Erythroblast (primary cell): ENCODE measurements around the gene TCAP.

Experiments used
- DNase-seq, 2 experiments: peaks; one replicate each; lab custom pipeline; 2025; lab: John Stamatoyannopoulos, UW
- GATA1 ChIP-seq: IDR thresholded peaks from 2 replicates; pipeline ENCODE4 v1.6.1; 2011; ENCODE audit warnings: low read depth, mild to moderate bottlenecking, control low read depth, low read length, moderate library complexity
- POLR2A ChIP-seq: IDR thresholded peaks from 2 replicates; pipeline ENCODE4 v1.6.1; 2011; ENCODE audit warnings: mild to moderate bottlenecking, low read length

TCAP gene

GRCh38 chr17:39700148-39700987 lies 35.2 kb downstream of the TCAP start:
- no peak for DNase-seq
- TF ChIP-seq GATA1 (no peak), POLR2A (no peak)

- TF ChIP-seq GATA1, result no peak
- no peak for TF ChIP-seq POLR2A
- no peak for DNase-seq
These were observed 36.0 kb downstream of the TCAP start for GRCh38 chr17:39701012-39701783.

DNA sequence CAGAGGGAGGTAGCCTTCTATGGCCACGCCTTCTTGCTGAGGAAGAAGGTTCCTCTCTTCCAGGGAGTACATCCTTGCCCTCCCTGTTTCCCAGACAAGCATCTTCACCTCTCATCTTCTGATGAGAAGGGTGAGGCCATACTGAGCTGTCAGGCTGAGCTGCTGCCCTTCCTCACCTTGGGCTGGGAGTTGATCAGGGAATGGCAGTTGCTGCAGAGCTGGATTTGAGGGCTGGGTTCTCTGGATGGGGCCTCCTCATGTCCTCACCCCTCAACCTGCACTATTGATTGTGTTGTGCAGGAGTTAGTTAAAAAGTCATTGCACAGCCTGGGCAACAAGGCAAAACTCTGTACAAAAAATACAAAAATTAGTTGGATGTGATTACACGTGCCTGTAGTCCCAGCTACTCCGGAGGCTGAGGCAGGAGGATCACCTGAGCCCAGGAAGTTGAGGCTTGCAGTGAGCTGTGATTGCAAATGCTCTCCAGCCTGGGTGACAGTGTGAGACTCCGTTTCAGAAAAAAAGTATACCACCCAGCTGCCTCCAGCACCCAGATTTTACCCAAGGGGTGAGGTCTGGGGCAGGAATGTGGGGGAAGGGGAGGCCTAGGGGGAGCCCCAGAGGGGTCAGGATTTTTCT lies 36.8 kb downstream of the TCAP start:
- DNase-seq, result no peak
- no peak for TF ChIP-seq POLR2A
- TF ChIP-seq GATA1, result no peak

- no peak for TF ChIP-seq POLR2A
- TF ChIP-seq GATA1, result no peak
- DNase-seq, result no peak
These were observed 38.0 kb downstream of the TCAP start for GRCh38 chr17:39702901-39703893.

GRCh38 chr17:39703913-39704312 lies 38.8 kb downstream of the TCAP start:
- TF ChIP-seq POLR2A (no peak), GATA1 (no peak)
- no peak for DNase-seq

- DNase-seq, result no peak
- TF ChIP-seq POLR2A, result no peak
- no peak for TF ChIP-seq GATA1
These were observed 39.8 kb downstream of the TCAP start for GRCh38 chr17:39704821-39705551.

GRCh38 chr17:39705786-39706348 lies 40.7 kb downstream of the TCAP start:
- TF ChIP-seq GATA1, result no peak
- no peak for TF ChIP-seq POLR2A
- DNase-seq, result no peak

GRCh38 chr17:39706383-39706782 lies 41.2 kb downstream of the TCAP start:
- TF ChIP-seq GATA1 (no peak), POLR2A (no peak)
- no peak for DNase-seq

DNA sequence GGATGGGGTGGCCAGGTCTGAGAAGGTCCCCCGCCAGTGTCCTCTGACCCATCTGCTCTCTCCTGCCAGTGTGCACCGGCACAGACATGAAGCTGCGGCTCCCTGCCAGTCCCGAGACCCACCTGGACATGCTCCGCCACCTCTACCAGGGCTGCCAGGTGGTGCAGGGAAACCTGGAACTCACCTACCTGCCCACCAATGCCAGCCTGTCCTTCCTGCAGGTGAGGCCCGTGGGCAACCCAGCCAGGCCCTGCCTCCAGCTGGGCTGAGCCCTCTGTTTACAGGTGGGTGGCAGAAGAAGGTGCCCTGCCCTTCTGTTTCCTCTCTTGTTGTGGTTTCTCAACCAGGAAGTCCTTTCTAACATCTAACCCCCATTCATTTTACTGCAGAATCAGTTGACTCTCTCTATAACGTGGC lies 41.8 kb downstream of the TCAP start:
- DNase-seq, result no peak
- TF ChIP-seq GATA1 (no peak), POLR2A (no peak)

DNA sequence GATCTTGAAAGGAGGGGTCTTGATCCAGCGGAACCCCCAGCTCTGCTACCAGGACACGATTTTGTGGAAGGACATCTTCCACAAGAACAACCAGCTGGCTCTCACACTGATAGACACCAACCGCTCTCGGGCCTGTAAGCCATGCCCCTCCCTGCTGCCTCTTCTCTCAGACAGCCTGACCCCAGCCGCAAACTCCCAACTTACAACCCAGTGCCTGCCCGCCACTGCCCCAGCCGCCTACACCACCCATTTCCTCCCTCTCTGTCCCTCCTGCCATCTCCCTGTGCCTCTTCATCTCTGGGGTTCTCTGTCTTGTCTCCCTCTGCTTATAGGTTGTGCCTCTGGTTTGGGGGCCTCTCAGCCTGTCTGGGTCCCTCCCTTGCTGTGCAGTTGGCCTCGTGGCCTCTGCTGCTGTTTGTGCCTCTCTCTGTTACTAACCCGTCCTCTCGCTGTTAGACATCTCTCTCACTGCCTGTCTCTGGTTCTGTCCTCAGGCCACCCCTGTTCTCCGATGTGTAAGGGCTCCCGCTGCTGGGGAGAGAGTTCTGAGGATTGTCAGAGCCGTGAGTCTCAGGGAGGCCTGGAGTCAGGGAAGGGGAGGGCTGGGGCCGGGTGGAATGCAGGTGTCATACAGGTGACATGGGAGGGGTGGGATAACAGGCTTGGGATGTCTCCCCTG lies 44.3 kb downstream of the TCAP start:
- TF ChIP-seq GATA1, result no peak

More for the DNA sequence above, 44.3 kb downstream of the TCAP start:
- no peak for DNase-seq
